Vagina (tissue), 2 donors: ENCODE data around the gene CCSER1. TPM values are rescaled to one million over a fixed set of nuclear protein-coding genes. Genes with fewer than 3 reads are reported as not detected.

Experiments
- DNase-seq, 2 donors: peaks; one replicate each; pipeline ENCODE4 v3.0.0-alpha.2; 2017; ENCODE audit errors: extremely low spot score in 2 of 2
- H3K27ac ChIP-seq: fragments of 200-600 bp; sonication (generic); one replicate; pipeline ENCODE4 v1.5.1; 2019
- H3K27me3 ChIP-seq: fragments of 200-600 bp; sonication (generic); one replicate; pipeline ENCODE4 v1.5.1; 2019
- H3K36me3 ChIP-seq, 2 donors: fragments of 200-600 bp; sonication (generic); one replicate each; pipeline ENCODE4 v1.5.1; 2017 to 2019
- H3K4me1 ChIP-seq: fragments of 200-600 bp; sonication (generic); one replicate; pipeline ENCODE4 v1.5.1; 2019
- H3K4me3 ChIP-seq, 2 donors: fragments of 200-600 bp; sonication (generic); 1 replicate in 1 of 2; 2 replicates in 1 of 2; pipeline ENCODE4 v1.5.1; 2016 to 2019
- H3K9me3 ChIP-seq: fragments of 200-600 bp; sonication (generic); one replicate; pipeline ENCODE4 v1.5.1; 2019
- POLR2A ChIP-seq, 2 donors: fragments of 450-650 bp; IDR thresholded peaks; one replicate each; pipeline ENCODE4 v1.6.1; 2017; ENCODE audit warnings: antibody characterized with exemption in 2 of 2, mild to moderate bottlenecking in 2 of 2, moderate library complexity in 2 of 2
- POLR2AphosphoS5 ChIP-seq, 2 donors: sonication (generic); formaldehyde crosslinking; IDR thresholded peaks; one replicate each; pipeline ENCODE4 v1.9.0; 2017; ENCODE audit warnings: antibody characterized with exemption in 2 of 2, mild to moderate bottlenecking in 2 of 2, low read depth in 1 of 2; ENCODE audit not compliant: insufficient read depth in 1 of 2
- intact Hi-C: fragments of 100-400 bp; cut with DNase I; formaldehyde crosslinking; loops from one replicate; pipeline ENCODE4 v1.15.1; 2023
- total RNA-seq: library from RNA; depleted of rRNA; stranded (reverse); fragments of >200 nt; gene quantifications from one replicate; pipeline ENCODE4 v1.2.3, GENCODE V29; 2016
- TF ChIP-seq, protein P1 (sequence below), 3 experiments: fragments of 450-650 bp in 2 of 3; fragments of 200-600 bp in 1 of 3; sonication (generic) in 1 of 3; IDR thresholded peaks; one replicate each; pipeline ENCODE4 v1.5.1; 2017 to 2019; ENCODE audit warnings: antibody characterized with exemption in 3 of 3, mild to moderate bottlenecking in 2 of 3, moderate library complexity in 2 of 3

The CCSER1 gene
- total RNA-seq, 1 donor from 2014 or later: 8.1 TPM

DNA sequence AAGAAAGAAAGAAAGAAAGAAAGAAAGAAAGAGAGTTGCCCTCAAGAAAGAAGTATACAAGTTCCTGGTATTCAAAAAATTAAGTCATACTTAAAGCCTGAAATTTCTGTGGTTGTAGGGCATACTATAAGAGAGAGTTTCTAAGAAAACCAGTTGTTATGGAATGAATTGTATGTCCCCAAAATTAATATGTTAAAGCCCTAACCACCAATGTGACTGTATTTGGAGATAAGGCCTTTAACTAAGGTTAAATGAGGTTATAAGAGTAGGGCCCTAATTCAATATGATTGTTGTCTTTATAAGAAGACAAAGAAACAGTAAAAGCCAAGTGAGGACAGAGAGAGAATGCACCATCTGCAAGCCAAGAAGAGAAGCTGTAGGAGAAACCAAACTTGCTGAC lies 521.1 kb downstream of the CCSER1 start:
- Histone ChIP-seq H3K4me1 (no peaks in the 10 kb centered on the region), H3K4me3 (no peak overlapping the region), H3K9me3 (no peaks in the 10 kb centered on the region), H3K27me3 (no peaks in the 10 kb centered on the region), H3K36me3 (no peaks in the 10 kb centered on the region), H3K27ac (no peak overlapping the region)
- intact Hi-C loops: no loop called here
- TF ChIP-seq, protein P1, sequence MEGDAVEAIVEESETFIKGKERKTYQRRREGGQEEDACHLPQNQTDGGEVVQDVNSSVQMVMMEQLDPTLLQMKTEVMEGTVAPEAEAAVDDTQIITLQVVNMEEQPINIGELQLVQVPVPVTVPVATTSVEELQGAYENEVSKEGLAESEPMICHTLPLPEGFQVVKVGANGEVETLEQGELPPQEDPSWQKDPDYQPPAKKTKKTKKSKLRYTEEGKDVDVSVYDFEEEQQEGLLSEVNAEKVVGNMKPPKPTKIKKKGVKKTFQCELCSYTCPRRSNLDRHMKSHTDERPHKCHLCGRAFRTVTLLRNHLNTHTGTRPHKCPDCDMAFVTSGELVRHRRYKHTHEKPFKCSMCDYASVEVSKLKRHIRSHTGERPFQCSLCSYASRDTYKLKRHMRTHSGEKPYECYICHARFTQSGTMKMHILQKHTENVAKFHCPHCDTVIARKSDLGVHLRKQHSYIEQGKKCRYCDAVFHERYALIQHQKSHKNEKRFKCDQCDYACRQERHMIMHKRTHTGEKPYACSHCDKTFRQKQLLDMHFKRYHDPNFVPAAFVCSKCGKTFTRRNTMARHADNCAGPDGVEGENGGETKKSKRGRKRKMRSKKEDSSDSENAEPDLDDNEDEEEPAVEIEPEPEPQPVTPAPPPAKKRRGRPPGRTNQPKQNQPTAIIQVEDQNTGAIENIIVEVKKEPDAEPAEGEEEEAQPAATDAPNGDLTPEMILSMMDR (IDR thresholded peaks at IDR 0.05): no peak
- no peak for TF ChIP-seq POLR2A (IDR thresholded peaks at IDR 0.05)
- TF ChIP-seq POLR2AphosphoS5 (IDR thresholded peaks at IDR 0.05; ENCODE audit: insufficient read depth in 1 of 2, low read depth in 1 of 2): no peak
- no peak for DNase-seq

DNA sequence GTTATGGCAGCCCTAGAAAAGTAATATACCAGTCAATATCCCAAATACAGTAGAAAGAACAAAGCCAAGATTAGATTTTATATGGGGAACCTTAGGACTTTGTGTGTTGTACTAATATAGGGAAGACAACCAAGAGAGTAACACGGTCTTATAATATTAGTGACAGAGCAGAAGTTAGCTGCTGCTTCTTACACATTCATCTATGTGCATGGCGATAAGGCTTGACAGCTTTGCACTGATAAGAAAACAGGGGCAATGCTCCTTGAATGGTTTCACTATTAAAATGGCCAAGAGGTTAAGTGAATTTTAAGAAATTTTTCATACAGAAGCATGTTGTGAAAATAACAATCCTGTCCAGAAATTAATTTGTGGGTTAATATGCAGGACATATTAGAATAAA lies 521.6 kb downstream of the CCSER1 start:
- Histone ChIP-seq H3K4me3 (no peak overlapping the region), H3K36me3 (no peaks in the 10 kb centered on the region), H3K27ac (no peak overlapping the region), H3K27me3 (no peaks in the 10 kb centered on the region), H3K9me3 (no peaks in the 10 kb centered on the region), H3K4me1 (no peaks in the 10 kb centered on the region)
- intact Hi-C loops: no loop called here
- DNase-seq: no peak
- TF ChIP-seq POLR2AphosphoS5 (IDR thresholded peaks at IDR 0.05; ENCODE audit: insufficient read depth in 1 of 2, low read depth in 1 of 2) (no peak), POLR2A (IDR thresholded peaks at IDR 0.05) (no peak)
- TF ChIP-seq, protein P1 (IDR thresholded peaks at IDR 0.05): no peak

GRCh38 chr4:90660672-90661071 lies 533.5 kb downstream of the CCSER1 start:
- DNase-seq: no peak
- no peak overlapping the region for H3K27ac ChIP-seq
- no peak for TF ChIP-seq POLR2A (IDR thresholded peaks at IDR 0.05)
- TF ChIP-seq, protein P1 (IDR thresholded peaks at IDR 0.05): no peak
- no peaks in the 10 kb centered on the region for H3K36me3 ChIP-seq
- H3K4me1 ChIP-seq: no peaks in the 10 kb centered on the region
- H3K9me3 ChIP-seq: no peaks in the 10 kb centered on the region
- H3K27me3 ChIP-seq: no peaks in the 10 kb centered on the region
- intact Hi-C loops: no loop called here
- H3K4me3 ChIP-seq: no peak overlapping the region

DNA sequence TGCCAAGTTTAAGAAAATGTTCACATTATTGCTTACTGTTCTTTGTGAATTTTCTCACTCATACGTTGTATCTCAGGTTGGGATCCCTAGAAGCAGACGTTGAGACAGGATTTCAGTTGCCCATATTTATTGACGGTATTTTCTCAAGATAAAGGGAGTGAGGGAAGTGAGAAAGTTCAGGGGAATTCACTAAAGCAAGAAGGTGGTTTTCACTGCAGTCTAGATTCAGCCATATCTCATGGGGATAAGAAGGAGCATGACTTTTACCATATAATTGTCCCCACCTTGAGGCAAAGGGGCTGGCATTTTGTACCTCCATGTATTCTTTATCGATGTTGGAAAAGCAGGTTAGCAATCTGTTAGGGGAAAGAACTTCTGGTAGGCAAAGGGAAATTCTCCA lies 543.0 kb downstream of the CCSER1 start:
- Histone ChIP-seq H3K36me3 (no peaks in the 10 kb centered on the region), H3K27me3 (no peaks in the 10 kb centered on the region), H3K4me1 (no peaks in the 10 kb centered on the region), H3K4me3 (no peak overlapping the region), H3K27ac (no peak overlapping the region), H3K9me3 (no peaks in the 10 kb centered on the region)
- DNase-seq: no peak
- intact Hi-C loops: no loop called here
- TF ChIP-seq, protein P1 (IDR thresholded peaks at IDR 0.05): no peak
- TF ChIP-seq POLR2A (IDR thresholded peaks at IDR 0.05): no peak
- no peak for TF ChIP-seq POLR2AphosphoS5 (IDR thresholded peaks at IDR 0.05; ENCODE audit: insufficient read depth in 1 of 2, low read depth in 1 of 2)

GRCh38 chr4:90689739-90690138 lies 562.5 kb downstream of the CCSER1 start:
- Histone ChIP-seq H3K27me3 (no peaks in the 10 kb centered on the region), H3K4me3 (no peak overlapping the region), H3K36me3 (no peaks in the 10 kb centered on the region), H3K9me3 (no peaks in the 10 kb centered on the region), H3K4me1 (no peaks in the 10 kb centered on the region), H3K27ac (no peak overlapping the region)
- TF ChIP-seq, protein P1 (IDR thresholded peaks at IDR 0.05): no peak
- TF ChIP-seq POLR2A (IDR thresholded peaks at IDR 0.05): no peak
- TF ChIP-seq POLR2AphosphoS5 (IDR thresholded peaks at IDR 0.05; ENCODE audit: insufficient read depth in 1 of 2, low read depth in 1 of 2): no peak
- no peak for DNase-seq
- intact Hi-C loops: no loop called here
